ENCODE results near the gene RTL9. TPM values are rescaled to one million over a fixed set of nuclear protein-coding genes. Genes with fewer than 3 reads are reported as not detected.

Gene RTL9
- total RNA-seq, 1 donor from 2014 or later, result not detected

DNA sequence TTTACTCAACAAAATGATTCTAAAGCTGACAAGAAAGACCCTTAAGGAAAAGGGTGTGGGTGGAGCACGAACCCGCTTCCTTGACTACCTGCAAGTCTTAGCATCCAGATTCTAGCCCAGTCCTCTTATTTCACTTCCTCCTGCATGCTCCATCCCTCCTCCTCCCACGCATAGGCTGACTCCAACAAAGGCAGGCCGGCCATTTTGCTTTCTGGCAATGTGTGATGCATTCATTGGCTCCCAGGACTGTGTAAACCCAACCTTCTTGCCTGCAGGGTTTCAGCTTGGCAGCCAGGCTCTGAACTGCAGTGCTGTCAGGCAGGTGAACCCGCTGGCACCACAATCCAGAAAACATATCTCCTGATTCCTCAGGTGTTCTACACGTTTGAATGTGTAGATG is 39.3 kb downstream of the RTL9 start:
- intact Hi-C loops (cut with DNase I), result no loop called here
- no peak for DNase-seq
- Histone ChIP-seq H3K4me3 (no peak overlapping the region), H3K27me3 (no peaks in the 10 kb centered on the region), H3K9me3 (no peaks in the 10 kb centered on the region), H3K27ac (no peak overlapping the region), H3K36me3 (no peaks in the 10 kb centered on the region), H3K4me1 (no peaks in the 10 kb centered on the region)
- TF ChIP-seq, protein P1, sequence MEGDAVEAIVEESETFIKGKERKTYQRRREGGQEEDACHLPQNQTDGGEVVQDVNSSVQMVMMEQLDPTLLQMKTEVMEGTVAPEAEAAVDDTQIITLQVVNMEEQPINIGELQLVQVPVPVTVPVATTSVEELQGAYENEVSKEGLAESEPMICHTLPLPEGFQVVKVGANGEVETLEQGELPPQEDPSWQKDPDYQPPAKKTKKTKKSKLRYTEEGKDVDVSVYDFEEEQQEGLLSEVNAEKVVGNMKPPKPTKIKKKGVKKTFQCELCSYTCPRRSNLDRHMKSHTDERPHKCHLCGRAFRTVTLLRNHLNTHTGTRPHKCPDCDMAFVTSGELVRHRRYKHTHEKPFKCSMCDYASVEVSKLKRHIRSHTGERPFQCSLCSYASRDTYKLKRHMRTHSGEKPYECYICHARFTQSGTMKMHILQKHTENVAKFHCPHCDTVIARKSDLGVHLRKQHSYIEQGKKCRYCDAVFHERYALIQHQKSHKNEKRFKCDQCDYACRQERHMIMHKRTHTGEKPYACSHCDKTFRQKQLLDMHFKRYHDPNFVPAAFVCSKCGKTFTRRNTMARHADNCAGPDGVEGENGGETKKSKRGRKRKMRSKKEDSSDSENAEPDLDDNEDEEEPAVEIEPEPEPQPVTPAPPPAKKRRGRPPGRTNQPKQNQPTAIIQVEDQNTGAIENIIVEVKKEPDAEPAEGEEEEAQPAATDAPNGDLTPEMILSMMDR (IDR thresholded peaks at IDR 0.05), result no peak
- no peak for ATAC-seq

DNA sequence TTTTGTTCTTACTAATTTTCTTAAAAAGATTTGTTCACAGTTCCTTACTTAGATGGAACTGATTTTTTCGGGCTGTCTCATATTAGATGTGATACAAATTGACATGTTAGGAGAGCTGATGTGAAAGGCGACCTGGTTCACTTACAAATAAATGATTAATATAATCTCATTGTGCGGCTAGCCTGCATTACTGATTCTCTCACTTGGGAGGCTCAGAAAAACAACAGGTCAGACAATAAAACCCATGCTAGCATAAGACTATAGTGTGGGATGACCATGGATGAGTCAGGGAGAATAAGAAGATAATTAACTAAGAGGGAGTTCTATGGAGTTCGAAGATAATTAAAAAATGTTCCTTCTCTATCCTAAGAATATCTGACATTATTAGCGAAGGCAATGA is 40.8 kb downstream of the RTL9 start:
- intact Hi-C loops (cut with DNase I), result no loop called here
- ATAC-seq (no peak), DNase-seq (no peak)
- TF ChIP-seq, protein P1 (IDR thresholded peaks at IDR 0.05), result no peak
- Histone ChIP-seq H3K27me3 (no peaks in the 10 kb centered on the region), H3K4me1 (no peaks in the 10 kb centered on the region), H3K9me3 (no peaks in the 10 kb centered on the region), H3K27ac (no peak overlapping the region), H3K36me3 (no peaks in the 10 kb centered on the region), H3K4me3 (no peak overlapping the region)

DNA sequence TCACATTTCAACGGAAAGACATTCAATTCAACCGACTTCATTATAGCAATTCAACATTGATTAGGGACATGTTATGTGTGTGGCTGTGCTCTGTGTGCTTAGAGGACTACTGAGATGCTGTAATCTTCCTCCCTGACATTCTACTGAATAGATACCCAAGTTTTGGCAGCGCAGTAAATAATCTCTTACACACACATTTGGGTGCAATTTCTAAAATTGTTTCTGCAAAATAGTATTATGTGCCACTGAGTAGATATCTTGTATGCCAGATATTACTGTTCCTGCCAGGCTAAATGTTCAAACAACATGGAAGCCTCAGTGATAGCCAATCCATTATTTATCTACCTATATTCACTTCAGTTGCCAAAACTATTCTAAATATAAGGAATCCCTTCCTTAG is 41.3 kb downstream of the RTL9 start:
- intact Hi-C loops (cut with DNase I), result no loop called here
- Histone ChIP-seq H3K27me3 (no peaks in the 10 kb centered on the region), H3K27ac (no peak overlapping the region), H3K4me1 (no peaks in the 10 kb centered on the region), H3K4me3 (no peak overlapping the region), H3K9me3 (no peaks in the 10 kb centered on the region), H3K36me3 (no peaks in the 10 kb centered on the region)
- DNase-seq (no peak), ATAC-seq (no peak)
- TF ChIP-seq, protein P1 (IDR thresholded peaks at IDR 0.05), result no peak

DNA sequence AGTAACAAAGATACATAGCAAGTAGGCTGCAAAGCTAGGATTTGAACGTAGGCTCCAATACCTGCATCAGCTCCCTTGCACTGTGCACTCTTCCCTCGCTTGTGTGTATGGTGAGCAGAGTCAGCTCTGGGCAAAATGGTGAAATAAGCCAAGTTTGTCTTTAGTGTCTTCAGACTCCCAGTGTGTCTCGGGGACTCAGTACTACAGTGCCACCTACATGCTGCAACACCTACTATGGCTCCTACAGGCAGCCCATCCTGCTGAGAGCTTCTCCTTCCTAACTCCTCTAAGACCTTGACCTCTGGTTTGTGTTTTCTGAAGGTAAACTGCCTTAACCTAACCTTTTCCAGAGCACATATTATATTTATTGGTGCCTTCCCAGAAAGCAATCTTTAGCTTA is 42.5 kb downstream of the RTL9 start:
- Histone ChIP-seq H3K36me3 (no peaks in the 10 kb centered on the region), H3K9me3 (no peaks in the 10 kb centered on the region), H3K27ac (no peak overlapping the region), H3K27me3 (no peaks in the 10 kb centered on the region), H3K4me3 (no peak overlapping the region), H3K4me1 (no peaks in the 10 kb centered on the region)
- no peak for ATAC-seq
- intact Hi-C loops (cut with DNase I), result no loop called here
- no peak for DNase-seq
- TF ChIP-seq, protein P1 (IDR thresholded peaks at IDR 0.05), result no peak

DNA sequence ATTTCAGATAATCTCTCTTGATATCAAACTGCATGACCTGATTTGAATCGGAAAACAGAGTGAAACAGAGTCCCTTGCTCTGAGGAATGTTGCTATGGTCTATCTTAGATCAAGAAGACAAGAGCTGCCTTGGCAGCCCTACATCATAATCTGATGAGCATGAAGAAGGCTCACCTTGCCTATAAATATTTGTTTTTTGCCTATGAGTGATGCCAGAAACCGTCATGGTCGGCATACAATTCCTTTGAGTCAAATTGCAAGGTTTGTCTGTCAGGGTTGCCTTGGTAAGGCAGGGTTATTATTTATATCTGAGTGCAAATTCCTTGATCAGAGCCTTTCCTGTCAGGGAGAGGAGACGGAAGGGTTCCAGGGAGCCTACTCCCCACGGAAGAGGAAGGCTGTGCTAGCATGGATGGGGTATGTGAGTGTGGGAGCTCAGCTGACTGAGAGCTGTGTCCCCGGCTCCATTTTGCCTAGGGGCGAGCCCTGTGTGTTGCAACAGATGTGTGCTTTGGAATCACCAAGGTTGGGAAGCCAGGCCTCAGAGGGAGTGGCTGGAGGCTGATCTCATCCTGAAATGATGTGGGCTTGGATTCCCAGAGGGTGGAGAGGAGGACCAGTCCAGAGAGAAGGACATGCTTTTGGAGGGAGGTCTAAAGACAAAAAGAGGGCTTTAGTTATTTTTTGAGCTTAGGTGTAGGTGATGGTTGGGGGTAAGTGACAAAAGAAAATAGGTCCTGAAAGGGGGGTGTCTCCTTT is 43.6 kb downstream of the RTL9 start:
- H3K36me3 ChIP-seq, result no peaks in the 10 kb centered on the region
- H3K4me1 ChIP-seq, result no peaks in the 10 kb centered on the region
- H3K4me3 ChIP-seq, result no peak overlapping the region
- intact Hi-C loops (cut with DNase I), result no loop called here
- DNase-seq (no peak), ATAC-seq (peak; percentile 27)
- H3K9me3 ChIP-seq, result no peaks in the 10 kb centered on the region
- TF ChIP-seq, protein P1 (IDR thresholded peaks at IDR 0.05), result no peak
- no peaks in the 10 kb centered on the region for H3K27me3 ChIP-seq
- no peak overlapping the region for H3K27ac ChIP-seq

DNA sequence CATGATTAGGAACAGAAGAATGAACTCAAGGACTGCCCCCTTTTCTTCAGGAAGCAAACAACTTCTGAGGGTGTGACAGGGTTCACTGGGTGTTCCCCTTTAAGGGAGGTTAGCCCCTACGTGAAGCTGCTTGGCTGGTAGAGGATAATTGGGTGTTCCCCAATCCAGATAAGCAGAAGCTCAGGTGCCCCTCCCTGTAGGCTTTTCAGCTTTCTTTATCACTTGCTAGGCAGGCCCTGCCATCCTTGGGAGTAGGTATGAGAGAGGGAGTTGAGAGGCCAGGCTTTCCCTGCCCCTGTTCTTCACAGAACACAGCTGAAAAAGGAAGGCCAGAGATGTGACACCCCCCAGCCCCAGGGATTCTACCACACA is 44.2 kb downstream of the RTL9 start:
- H3K4me3 ChIP-seq, result no peak overlapping the region
- intact Hi-C loops (cut with DNase I), result no loop called here
- no peaks in the 10 kb centered on the region for H3K36me3 ChIP-seq
- no peaks in the 10 kb centered on the region for H3K4me1 ChIP-seq
- TF ChIP-seq, protein P1 (IDR thresholded peaks at IDR 0.05), result no peak
- DNase-seq (no peak), ATAC-seq (no peak)
- no peaks in the 10 kb centered on the region for H3K9me3 ChIP-seq
- no peaks in the 10 kb centered on the region for H3K27me3 ChIP-seq
- H3K27ac ChIP-seq, result no peak overlapping the region
